NCI-H510A treated with DMSO at 0.1 percent for 48 hours (cell line): ENCODE measurements around the gene AMDHD1.
A peak's percentile ranks its signal among the peaks of the same experiment; 100 is the strongest.

Experiments
- DNase-seq: peaks from one replicate; lab custom pipeline; 2025; lab: John Stamatoyannopoulos, UW

AMDHD1 gene

DNA sequence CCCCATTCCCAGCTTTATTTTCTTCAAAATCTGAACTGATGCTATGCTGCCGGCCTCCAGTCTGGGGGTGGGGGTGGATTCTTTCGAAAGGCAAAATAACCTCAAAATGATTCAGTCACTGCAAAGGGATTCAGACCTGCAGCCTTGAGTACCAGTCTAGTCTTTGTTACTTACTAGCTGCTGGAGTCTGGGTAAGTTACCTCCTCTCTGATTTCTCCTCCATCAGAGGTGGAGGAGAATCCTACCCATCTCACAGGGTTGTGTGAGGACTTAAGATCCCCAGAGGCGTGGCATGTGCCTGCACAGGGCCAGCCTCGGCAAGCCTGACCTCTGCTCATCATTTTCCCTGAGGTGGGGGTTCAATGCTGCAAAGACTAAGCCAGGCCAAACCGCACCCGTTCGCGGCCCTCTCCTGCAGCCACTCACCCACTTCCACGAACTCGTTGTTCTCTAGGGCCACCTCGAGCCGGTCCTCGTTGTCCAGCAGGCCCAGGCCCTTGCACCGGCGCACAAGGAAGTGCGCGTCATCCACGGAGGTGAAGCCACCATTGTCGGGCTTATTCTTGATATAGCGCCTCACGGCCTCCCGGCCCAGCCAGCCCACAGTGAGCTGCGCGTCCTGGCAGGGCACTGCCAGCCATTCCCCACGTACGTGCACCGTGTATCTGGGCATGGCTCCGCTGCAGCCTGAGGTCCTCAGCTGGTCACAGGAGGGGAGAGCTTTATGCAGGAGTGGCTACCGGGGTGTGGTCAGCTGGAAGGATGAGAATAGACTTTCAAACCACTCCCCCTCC lies 52.3 kb downstream of the AMDHD1 start:
- no peak for DNase-seq

DNA sequence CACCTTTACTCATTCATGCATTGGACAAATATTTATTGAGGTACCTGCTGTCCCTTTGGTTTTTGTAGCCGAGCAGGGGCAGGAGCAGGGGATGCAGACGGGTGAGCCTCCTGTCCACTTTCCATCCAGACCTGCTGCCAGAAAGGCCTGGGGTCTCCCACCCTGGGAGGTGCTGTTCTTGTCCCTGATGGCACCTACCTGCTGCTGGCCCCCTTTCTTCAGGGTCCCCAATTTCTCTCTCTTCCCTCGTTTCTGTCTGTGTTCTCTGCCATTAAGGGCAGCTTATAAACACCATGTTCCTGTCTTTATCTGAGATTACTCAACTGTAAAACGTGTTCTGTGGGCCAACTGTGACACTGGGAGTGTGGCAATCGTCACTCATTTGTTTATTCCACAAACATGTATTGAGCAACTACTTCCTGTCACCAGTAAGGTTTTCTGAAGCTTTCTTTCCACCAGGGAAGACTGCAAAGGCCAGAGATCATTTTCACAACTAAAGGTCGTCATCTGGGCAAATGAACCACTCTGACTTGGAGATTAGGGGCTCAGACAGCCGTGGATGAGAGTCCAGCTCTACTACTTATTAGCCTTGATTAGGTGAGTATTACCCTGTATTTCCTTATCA lies 53.0 kb downstream of the AMDHD1 start, which contains the start of gene HAL:
HAL (minus strand) TSS at position 311 of the 625 bp plus-strand sequence. CDS start 434 bp downstream, outside the sequence.
- no peak for DNase-seq

DNA sequence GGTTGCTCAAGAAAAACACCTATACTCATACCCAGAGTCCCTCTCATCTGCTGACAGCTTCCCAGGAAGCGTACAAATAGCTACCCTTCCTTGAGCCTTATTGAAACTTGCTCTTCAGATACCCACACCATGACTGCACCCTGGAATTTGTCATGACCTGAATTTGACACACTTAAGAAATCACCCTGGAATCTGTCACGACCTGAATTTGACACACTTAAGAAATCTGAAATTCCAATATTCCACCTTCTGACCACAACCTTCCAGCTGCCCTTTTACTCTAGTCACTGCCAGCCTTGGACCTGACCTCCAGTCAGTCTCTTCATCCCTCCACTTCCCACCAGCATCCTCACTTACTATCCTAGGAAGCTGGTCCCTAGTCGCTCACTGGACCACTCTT lies 54.1 kb downstream of the AMDHD1 start:
- no peak for DNase-seq

DNA sequence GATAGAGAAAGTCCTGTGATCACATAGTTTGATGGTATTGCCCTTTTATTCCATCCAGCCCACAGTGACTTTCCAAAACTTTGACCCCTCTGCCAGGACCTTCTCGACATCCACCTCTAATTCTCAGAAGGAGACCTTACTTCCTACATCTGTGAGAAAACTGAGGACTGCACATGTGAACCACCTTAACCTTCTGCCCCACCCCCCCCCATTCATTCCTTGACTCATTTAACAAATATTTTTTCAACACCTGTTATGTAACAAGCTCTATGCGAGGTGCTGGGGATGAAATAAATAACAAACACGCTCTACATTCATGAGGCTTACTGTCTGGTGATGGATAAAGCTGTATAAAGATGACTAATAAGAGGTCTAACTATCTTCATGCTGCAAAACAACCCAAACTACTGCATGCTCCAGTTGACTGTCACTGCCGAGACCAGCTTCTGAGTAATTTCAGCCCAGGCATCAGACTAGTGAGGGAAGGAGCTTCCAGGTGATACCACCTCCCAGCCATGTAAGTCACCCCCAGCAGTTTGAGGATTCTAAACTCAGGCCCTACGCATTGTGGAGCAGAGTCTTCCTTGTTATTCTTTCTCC lies 54.9 kb downstream of the AMDHD1 start:
- DNase-seq: no peak

DNA sequence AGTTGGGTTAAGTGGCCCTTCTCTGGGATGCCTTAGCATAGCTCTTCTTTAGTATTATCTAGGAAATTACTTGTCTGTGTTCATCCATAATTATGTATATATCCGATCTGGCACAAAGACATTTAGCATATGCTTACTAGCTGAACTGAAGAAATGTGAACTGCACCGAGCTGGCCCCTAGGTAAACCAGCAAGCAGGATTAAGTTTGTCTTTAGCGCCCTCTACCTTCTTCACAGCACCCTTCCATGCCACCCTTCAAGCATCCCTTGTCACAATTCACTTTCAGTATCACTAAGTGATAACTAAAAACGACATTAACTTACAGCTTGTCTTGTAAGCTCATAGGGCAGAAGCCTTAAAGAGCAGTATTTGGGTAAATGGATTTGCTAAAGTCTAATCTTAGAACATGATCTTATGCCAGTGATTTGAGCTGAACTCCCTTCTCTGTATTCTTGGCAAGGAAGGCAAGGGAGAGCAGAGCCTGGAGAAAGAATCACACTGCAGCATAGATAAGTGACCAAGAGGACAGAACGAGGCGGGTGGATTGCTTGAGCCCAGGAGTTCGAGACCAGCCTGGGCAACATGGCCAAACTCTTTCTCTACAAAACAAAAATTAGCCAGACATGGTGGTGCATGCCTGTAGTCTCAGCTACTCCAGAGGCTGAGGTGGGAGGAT lies 55.6 kb downstream of the AMDHD1 start:
- DNase-seq: peak; percentile 56

DNA sequence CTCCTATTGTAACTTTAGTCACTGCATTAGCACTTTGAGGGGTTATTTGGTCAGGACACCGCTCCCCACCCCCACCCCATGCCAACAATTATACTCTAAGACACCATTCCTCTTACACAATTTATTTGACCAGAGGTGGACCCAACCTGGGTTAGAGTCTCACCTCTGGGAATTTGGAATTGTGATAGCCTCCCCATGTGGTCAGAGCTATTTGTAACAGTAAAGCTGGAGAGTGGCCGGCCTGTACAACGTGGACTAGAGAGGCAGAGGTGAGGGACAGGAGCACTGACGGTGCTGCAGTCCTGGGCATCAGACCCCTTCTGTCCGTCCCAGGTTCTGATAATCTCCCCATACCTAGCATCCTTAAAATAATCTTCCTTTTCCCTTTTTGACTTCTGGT lies 56.4 kb downstream of the AMDHD1 start:
- DNase-seq: no peak

DNA sequence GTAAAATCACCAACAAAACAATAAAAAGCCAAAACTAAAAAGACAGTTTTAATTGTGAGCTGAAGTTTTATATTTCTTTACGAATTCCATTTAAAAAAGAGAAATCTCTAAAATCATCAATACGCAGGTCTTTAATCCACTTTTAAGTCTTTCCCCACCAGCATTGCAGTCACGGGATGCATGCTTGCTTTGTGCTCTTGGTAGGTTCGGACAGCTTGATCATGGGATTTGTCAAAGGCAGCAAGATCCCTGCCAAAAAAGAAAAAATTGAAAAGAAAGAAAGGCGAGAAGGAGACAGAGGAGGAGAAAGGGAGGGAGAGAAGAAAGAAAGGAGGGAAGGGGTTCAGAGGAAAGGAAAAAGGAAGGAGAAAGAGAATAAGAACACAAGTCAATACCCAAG lies 57.7 kb downstream of the AMDHD1 start:
- DNase-seq: no peak

DNA sequence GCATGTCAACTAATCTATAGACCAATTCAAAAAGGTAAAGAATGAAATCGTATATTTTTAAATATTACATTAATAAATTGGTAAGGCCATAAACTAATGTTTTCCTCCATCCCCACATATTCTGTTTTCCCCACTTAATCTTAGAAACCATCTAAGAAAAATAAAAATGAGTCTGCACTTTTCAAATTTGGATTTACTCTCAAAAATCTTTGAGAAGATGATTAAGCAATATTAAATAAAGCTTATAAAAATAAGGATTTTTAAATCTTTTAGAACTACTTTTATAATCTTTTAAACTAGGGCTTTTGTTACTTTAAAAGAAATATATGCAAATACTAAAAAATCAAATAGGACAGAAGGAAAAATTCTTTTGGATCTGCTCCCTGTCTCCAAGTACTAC lies 63.6 kb downstream of the AMDHD1 start:
- DNase-seq: no peak

DNA sequence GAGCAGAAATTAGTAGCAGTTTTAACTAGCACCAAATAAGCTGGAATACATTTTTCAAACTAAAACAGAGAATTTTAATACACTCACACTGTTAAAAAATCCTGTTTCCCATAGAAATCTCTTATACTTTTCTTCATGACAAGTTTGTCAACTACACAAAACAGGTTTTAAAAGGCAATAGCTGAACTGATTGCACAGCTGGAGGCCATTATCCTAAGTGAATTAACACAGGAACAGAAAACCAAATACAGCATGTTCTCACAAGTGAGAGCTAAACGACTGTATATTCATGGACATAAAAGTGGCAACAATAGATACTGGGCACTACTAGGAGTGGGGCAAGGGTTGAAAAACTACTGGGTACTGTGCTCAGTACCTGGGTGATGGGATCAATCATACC lies 64.6 kb downstream of the AMDHD1 start:
- no peak for DNase-seq

DNA sequence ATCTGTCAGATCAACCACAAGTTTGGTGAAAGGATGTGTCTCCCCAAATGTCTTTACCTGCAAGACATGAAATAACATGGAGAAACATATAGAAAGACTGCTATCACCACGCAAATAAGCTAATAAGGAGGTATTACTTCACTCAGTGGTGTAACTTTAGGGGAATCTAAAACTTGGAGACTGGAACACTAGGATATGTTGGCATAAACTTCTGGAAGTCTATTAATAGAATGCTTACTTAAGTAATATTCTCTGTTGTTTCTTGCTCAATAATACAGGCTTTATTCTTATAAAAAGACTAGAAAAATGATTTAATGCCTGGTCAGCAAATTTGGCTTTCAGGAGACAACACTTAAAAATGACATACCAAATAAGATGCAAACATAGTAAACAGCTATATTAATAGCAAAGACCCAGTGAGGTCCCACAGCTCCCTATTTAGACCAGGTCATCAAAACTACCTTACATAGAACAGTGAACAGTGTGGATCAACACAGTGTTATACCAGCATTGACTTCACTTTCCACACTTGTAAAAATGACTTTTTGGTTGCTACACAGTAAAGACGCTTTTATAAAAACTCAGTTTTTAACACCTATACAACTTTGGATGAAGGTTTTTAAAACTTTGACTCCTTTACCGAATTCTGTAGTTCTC lies 71.9 kb downstream of the AMDHD1 start:
- no peak for DNase-seq

DNA sequence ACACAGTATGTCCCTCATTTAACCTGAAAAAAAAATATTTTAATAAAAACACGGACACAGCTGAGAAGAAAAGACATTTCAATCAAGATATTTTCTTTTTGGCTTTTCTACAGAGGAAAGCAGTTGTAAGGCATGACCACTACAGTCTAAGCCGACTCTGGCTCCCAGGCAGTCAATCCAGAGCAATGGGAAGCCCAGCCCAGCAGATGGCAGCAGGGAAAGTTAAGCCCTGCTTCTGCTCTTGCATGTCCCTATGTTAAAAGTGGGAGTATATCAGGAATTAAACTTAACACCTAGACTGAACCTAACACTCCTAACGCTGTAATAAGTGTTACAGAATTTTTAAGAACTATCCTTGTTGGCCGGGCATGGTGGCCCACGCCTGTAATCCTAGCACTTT lies 72.5 kb downstream of the AMDHD1 start:
- peak; percentile 10 for DNase-seq
